ENCODE measurements around the gene GARS1.

- no peak for TF ChIP-seq EZH2phosphoT487 (IDR thresholded peaks at IDR 0.05; ENCODE audit: insufficient read depth, low read depth)
- no peak for TF ChIP-seq EZH2 (IDR thresholded peaks at IDR 0.05; ENCODE audit: insufficient read depth, poor library complexity, severe bottlenecking)
Measured at GRCh38 chr7:30627026-30627425, 32.3 kb downstream of the GARS1 start.
